ENCODE data around the gene IL1R1. TPM values are rescaled to one million over a fixed set of nuclear protein-coding genes. Genes with fewer than 3 reads are reported as not detected.

Gene IL1R1
- total RNA-seq, 1 donor from 2014 or later: 6.3 TPM

DNA sequence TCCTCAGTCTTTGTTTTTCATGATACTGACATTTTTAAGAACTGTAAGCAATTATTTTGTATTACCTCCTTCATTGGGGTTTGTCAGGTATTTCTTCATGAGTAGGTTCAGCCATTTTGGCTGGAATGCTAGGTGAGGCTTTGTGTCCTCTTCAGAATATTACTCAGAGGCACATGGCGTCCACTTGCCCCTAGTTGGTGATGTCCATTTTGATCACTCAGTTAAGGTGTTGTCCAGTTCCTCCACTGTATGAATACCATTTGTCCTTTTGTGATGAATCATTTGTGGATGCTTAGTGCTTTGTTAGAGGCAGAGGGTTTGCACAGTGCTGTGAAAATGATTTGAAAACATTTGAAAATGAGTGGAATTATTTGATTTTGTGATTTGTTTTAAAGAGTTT, 49.0 kb downstream of the IL1R1 start:
- Histone ChIP-seq H3K36me3 (ENCODE audit: control insufficient read depth in 3 of 3, insufficient read depth in 3 of 3, low read length in 3 of 3) (no peaks in the 10 kb centered on the region), H3K9me3 (ENCODE audit: control insufficient read depth in 3 of 3, low read length in 3 of 3) (no peaks in the 10 kb centered on the region), H3K4me3 (ENCODE audit: low read length in 3 of 3) (no peak overlapping the region), H3K9ac (ENCODE audit: low read depth in 1 of 3, low read length in 3 of 3) (no peak overlapping the region), H3K4me1 (ENCODE audit: control insufficient read depth in 3 of 3, insufficient read depth in 3 of 3, low read length in 3 of 3) (peaks cover 0 to 10% (median 9%) of the 10 kb centered on the region in 3 donors), H3K27me3 (ENCODE audit: control insufficient read depth in 3 of 3, insufficient read depth in 3 of 3, low read length in 3 of 3) (no peaks in the 10 kb centered on the region), H3K27ac (ENCODE audit: low read depth, low read length) (no peak overlapping the region)

DNA sequence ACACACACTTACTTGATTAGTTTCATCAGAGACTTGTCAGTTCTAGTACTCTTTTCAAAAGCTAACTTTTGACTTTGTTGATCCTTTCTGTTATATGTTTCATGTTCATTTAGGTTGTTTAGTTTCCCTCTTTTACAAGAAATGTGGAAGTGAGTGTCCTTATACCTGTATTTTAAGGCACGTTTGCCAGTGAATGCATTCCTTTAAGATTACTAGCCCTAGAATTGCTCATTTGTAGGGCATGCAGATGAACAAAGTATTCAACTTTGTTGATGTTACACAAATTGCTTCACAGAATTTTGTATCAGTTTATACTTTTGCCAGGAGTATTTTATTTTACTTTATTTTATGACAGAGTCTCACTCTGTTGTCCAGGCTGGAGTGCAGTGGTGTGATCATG, 50.5 kb downstream of the IL1R1 start:
- H3K4me1 ChIP-seq (ENCODE audit: control insufficient read depth in 3 of 3, insufficient read depth in 3 of 3, low read length in 3 of 3): no peaks in the 10 kb centered on the region
- no peaks in the 10 kb centered on the region for H3K9me3 ChIP-seq (ENCODE audit: control insufficient read depth in 3 of 3, low read length in 3 of 3)
- H3K9ac ChIP-seq (ENCODE audit: low read depth in 1 of 3, low read length in 3 of 3): no peak overlapping the region
- no peak overlapping the region for H3K27ac ChIP-seq (ENCODE audit: low read depth, low read length)
- H3K27me3 ChIP-seq (ENCODE audit: control insufficient read depth in 3 of 3, insufficient read depth in 3 of 3, low read length in 3 of 3): no peaks in the 10 kb centered on the region
- H3K36me3 ChIP-seq (ENCODE audit: control insufficient read depth in 3 of 3, insufficient read depth in 3 of 3, low read length in 3 of 3): no peaks in the 10 kb centered on the region
- no peak overlapping the region for H3K4me3 ChIP-seq (ENCODE audit: low read length in 3 of 3)

DNA sequence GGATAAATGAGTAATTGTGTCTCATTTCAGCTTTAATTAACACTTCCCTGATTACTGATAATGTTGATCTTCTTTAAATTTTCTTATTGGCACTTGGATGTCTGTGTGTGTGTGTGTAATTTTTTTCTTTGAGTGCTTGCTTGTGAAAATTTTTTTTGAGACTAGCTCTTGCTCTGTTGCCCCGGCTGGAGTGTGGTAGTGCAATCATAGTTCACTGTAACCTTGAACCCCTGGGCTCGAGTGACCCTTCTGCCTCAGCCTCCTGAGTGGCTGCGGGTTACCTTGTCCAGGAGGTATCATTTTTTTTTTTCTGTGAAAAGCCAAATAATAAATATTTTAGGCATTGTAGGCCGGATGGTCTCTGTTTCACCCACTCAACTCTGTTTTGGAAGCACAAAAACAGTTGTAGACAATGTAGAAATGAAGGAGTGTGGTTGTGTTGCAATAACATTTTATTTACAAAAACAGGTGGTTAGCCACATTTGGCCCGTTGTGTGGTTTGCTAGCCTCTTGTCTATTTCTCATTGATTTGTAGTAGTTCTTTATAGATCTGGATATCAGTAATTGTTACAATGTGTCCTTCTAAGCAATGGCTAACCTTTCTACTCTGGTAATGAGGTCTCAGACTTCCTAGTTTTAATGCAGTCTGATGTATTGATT, 52.2 kb downstream of the IL1R1 start:
- no peaks in the 10 kb centered on the region for H3K27me3 ChIP-seq (ENCODE audit: control insufficient read depth in 3 of 3, insufficient read depth in 3 of 3, low read length in 3 of 3)
- H3K9me3 ChIP-seq (ENCODE audit: control insufficient read depth in 3 of 3, low read length in 3 of 3): no peaks in the 10 kb centered on the region
- no peaks in the 10 kb centered on the region for H3K36me3 ChIP-seq (ENCODE audit: control insufficient read depth in 3 of 3, insufficient read depth in 3 of 3, low read length in 3 of 3)

DNA sequence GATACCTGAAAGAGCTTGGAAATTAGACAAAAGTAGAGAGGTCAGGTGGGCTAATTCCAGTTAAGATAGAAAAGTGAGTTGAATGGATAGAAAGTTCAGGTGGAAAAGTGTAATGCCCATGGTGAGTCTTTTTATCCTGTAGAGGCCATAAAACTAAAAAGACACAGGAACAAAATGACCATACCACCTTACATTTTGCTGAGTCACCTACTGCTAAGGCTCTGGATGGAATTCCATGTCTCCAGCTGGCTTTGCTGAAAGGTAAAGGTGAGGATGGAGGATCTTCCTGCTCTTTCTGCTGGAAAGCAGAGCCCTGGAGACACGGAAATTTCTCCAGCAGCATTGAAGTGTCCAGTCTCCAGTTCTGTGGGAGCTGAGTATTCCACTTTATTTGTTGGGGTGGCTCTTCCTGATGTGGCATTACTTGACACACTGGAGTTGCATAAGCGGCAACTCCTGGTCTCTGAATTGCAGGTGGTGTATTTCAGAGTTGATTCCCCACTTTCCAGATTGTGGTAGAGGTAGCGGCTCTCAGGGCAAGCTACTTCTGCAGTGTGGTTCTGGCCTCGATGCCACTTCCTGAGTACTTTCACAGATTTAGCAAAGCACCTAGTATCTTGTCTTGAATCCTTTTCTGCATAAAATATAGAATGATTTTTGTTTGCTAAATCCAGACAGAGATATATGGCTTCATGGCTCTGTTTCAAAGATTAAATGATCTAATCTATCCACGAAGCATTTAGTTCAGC, 55.0 kb downstream of the IL1R1 start:
- Histone ChIP-seq H3K4me1 (ENCODE audit: control insufficient read depth in 3 of 3, insufficient read depth in 3 of 3, low read length in 3 of 3) (no peaks in the 10 kb centered on the region), H3K9me3 (ENCODE audit: control insufficient read depth in 3 of 3, low read length in 3 of 3) (no peaks in the 10 kb centered on the region), H3K9ac (ENCODE audit: low read depth in 1 of 3, low read length in 3 of 3) (no peak overlapping the region), H3K27ac (ENCODE audit: low read depth, low read length) (no peak overlapping the region), H3K4me3 (ENCODE audit: low read length in 3 of 3) (no peak overlapping the region), H3K36me3 (ENCODE audit: control insufficient read depth in 3 of 3, insufficient read depth in 3 of 3, low read length in 3 of 3) (peaks cover 0 to 2% (median 0%) of the 10 kb centered on the region in 3 donors), H3K27me3 (ENCODE audit: control insufficient read depth in 3 of 3, insufficient read depth in 3 of 3, low read length in 3 of 3) (no peaks in the 10 kb centered on the region)

More for the DNA sequence above, 52.2 kb downstream of the IL1R1 start:
- no peak overlapping the region for H3K9ac ChIP-seq (ENCODE audit: low read depth in 1 of 3, low read length in 3 of 3)
- H3K4me3 ChIP-seq (ENCODE audit: low read length in 3 of 3): no peak overlapping the region
- no peaks in the 10 kb centered on the region for H3K4me1 ChIP-seq (ENCODE audit: control insufficient read depth in 3 of 3, insufficient read depth in 3 of 3, low read length in 3 of 3)
- no peak overlapping the region for H3K27ac ChIP-seq (ENCODE audit: low read depth, low read length)

DNA sequence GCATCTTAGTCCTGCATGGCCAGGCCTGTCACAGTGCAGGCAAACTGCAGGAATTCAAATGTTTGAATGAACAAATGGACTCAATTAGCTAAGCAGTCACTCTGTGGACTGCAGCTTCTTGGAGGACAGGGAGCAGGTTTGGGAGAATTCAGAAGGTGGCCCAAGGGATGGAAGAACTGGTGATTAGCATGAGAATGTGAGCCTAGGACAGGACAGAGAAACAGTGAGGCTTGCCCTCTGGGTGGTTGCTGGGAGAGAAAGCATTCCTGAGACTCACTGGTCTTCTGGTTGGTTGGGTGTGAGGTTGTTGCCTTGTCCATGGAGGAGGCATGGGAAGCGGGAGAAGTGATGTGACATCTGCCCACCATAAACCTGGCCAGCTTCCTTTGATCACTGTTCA, 58.0 kb downstream of the IL1R1 start:
- no peaks in the 10 kb centered on the region for H3K4me1 ChIP-seq (ENCODE audit: control insufficient read depth in 3 of 3, insufficient read depth in 3 of 3, low read length in 3 of 3)
- peaks cover 0 to 2% (median 0%) of the 10 kb centered on the region in 3 donors for H3K36me3 ChIP-seq (ENCODE audit: control insufficient read depth in 3 of 3, insufficient read depth in 3 of 3, low read length in 3 of 3)
- no peak overlapping the region for H3K9ac ChIP-seq (ENCODE audit: low read depth in 1 of 3, low read length in 3 of 3)
- H3K9me3 ChIP-seq (ENCODE audit: control insufficient read depth in 3 of 3, low read length in 3 of 3): peaks cover 0 to 2% (median 0%) of the 10 kb centered on the region in 3 donors
- no peak overlapping the region for H3K4me3 ChIP-seq (ENCODE audit: low read length in 3 of 3)
- no peak overlapping the region for H3K27ac ChIP-seq (ENCODE audit: low read depth, low read length)
- no peaks in the 10 kb centered on the region for H3K27me3 ChIP-seq (ENCODE audit: control insufficient read depth in 3 of 3, insufficient read depth in 3 of 3, low read length in 3 of 3)

DNA sequence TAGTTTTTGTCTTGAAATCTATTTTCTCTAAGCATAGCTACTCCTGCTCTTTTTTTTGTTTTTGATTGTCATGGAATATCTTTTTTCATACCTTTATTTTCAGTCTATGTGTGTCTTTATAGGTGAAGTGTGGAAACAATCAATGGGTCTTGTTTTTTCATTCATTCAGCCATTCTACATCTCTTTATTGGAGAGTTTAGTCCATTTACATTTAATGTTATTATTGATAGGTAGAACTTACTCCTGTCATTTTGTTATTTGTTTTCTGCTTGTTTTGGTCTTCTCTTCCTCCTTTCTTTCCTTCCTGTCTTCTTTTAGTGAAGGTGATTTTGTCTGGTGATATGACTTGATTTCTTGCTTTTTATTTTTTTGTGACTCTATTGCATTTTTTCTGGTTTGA, 62.1 kb downstream of the IL1R1 start:
- H3K27ac ChIP-seq (ENCODE audit: low read depth, low read length): no peak overlapping the region
- no peak overlapping the region for H3K4me3 ChIP-seq (ENCODE audit: low read length in 3 of 3)
- H3K36me3 ChIP-seq (ENCODE audit: control insufficient read depth in 3 of 3, insufficient read depth in 3 of 3, low read length in 3 of 3): peaks cover 0 to 2% (median 0%) of the 10 kb centered on the region in 3 donors
- H3K9ac ChIP-seq (ENCODE audit: low read depth in 1 of 3, low read length in 3 of 3): no peak overlapping the region
- H3K4me1 ChIP-seq (ENCODE audit: control insufficient read depth in 3 of 3, insufficient read depth in 3 of 3, low read length in 3 of 3): no peaks in the 10 kb centered on the region
- H3K27me3 ChIP-seq (ENCODE audit: control insufficient read depth in 3 of 3, insufficient read depth in 3 of 3, low read length in 3 of 3): no peaks in the 10 kb centered on the region
- peaks cover 0 to 2% (median 0%) of the 10 kb centered on the region in 3 donors for H3K9me3 ChIP-seq (ENCODE audit: control insufficient read depth in 3 of 3, low read length in 3 of 3)

DNA sequence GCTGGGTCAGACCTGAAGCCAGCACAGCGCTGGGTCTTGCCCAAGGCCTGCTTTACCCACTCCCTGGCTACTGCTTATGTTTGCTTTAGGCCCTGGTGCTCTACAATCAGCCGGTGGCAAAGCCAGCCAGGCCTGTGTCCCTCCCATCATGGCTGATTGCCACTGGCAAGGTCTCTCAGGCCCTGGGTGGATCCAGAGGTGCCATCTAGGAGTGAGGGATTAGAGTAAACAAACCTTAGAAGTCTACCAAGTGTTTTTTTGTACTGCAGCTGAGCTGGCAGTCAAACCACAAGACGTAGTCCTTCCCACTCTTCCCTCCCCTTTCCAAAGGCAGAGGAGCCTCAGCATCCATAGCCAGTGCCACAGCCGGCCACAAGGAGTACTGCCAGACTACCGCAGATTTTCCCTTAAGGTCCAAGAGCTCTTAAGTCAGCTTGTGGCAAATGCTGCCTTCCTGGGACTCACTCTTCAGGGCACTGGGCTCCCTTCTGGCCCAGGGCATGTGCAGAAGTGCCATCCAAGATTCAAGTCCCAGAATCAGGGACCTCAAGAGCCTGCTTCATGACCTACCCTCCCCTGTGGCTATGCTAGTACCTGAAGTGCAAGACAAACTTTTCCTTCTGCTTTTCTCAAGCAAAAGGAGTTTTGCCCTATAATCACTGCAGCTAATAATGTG, 64.3 kb downstream of the IL1R1 start:
- Histone ChIP-seq H3K36me3 (ENCODE audit: control insufficient read depth in 3 of 3, insufficient read depth in 3 of 3, low read length in 3 of 3) (peaks cover 0 to 1% (median 0%) of the 10 kb centered on the region in 3 donors), H3K9me3 (ENCODE audit: control insufficient read depth in 3 of 3, low read length in 3 of 3) (peaks cover 0 to 2% (median 0%) of the 10 kb centered on the region in 3 donors), H3K4me1 (ENCODE audit: control insufficient read depth in 3 of 3, insufficient read depth in 3 of 3, low read length in 3 of 3) (no peaks in the 10 kb centered on the region), H3K4me3 (ENCODE audit: low read length in 3 of 3) (no peak overlapping the region), H3K9ac (ENCODE audit: low read depth in 1 of 3, low read length in 3 of 3) (no peak overlapping the region), H3K27me3 (ENCODE audit: control insufficient read depth in 3 of 3, insufficient read depth in 3 of 3, low read length in 3 of 3) (no peaks in the 10 kb centered on the region), H3K27ac (ENCODE audit: low read depth, low read length) (no peak overlapping the region)

DNA sequence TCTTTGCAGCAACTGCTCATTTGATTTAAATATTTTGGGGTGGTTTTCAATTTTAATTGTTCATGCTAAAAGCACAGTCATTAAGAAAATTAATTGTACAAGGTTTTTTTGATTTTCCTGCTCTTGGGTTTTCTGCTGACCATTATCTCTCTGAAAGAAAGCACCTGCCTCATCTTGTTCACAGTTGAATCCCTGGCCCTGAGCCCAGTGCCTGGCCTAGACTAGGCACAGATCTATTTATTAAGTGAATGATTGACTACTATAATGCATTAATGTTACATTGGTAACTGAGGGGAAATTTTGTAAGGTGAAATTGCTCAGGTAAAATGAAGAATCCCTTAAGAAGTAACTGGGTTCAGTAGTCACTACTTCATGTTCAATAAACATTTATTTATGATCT, 66.2 kb downstream of the IL1R1 start:
- no peaks in the 10 kb centered on the region for H3K36me3 ChIP-seq (ENCODE audit: control insufficient read depth in 3 of 3, insufficient read depth in 3 of 3, low read length in 3 of 3)
- no peak overlapping the region for H3K4me3 ChIP-seq (ENCODE audit: low read length in 3 of 3)
- H3K9ac ChIP-seq (ENCODE audit: low read depth in 1 of 3, low read length in 3 of 3): no peak overlapping the region
- H3K4me1 ChIP-seq (ENCODE audit: control insufficient read depth in 3 of 3, insufficient read depth in 3 of 3, low read length in 3 of 3): no peaks in the 10 kb centered on the region
- peaks cover 0 to 2% (median 0%) of the 10 kb centered on the region in 3 donors for H3K9me3 ChIP-seq (ENCODE audit: control insufficient read depth in 3 of 3, low read length in 3 of 3)
- no peak overlapping the region for H3K27ac ChIP-seq (ENCODE audit: low read depth, low read length)
- H3K27me3 ChIP-seq (ENCODE audit: control insufficient read depth in 3 of 3, insufficient read depth in 3 of 3, low read length in 3 of 3): no peaks in the 10 kb centered on the region

DNA sequence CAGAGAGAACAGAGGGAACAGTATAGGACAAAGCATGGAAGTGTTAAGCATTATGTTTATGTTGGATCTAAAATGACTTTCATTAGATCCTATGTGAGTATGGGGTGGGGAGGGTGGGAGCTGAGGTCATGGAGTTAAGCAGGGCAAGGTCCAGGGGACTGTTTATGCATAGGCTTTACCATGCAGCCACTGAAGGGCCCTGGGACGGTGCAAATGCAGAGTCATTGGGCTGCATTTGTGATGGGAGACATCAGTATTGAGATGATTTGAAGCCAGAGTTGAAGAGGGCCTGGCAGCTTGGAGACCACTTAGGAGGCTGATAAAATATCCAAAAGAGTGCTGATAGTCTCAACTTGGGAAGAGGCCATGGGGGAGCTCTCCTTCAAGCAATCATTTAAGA, 66.9 kb downstream of the IL1R1 start:
- Histone ChIP-seq H3K9ac (ENCODE audit: low read depth in 1 of 3, low read length in 3 of 3) (no peak overlapping the region), H3K36me3 (ENCODE audit: control insufficient read depth in 3 of 3, insufficient read depth in 3 of 3, low read length in 3 of 3) (no peaks in the 10 kb centered on the region), H3K4me3 (ENCODE audit: low read length in 3 of 3) (no peak overlapping the region), H3K27me3 (ENCODE audit: control insufficient read depth in 3 of 3, insufficient read depth in 3 of 3, low read length in 3 of 3) (no peaks in the 10 kb centered on the region), H3K4me1 (ENCODE audit: control insufficient read depth in 3 of 3, insufficient read depth in 3 of 3, low read length in 3 of 3) (no peaks in the 10 kb centered on the region), H3K27ac (ENCODE audit: low read depth, low read length) (no peak overlapping the region), H3K9me3 (ENCODE audit: control insufficient read depth in 3 of 3, low read length in 3 of 3) (peaks cover 0 to 2% (median 0%) of the 10 kb centered on the region in 3 donors)

DNA sequence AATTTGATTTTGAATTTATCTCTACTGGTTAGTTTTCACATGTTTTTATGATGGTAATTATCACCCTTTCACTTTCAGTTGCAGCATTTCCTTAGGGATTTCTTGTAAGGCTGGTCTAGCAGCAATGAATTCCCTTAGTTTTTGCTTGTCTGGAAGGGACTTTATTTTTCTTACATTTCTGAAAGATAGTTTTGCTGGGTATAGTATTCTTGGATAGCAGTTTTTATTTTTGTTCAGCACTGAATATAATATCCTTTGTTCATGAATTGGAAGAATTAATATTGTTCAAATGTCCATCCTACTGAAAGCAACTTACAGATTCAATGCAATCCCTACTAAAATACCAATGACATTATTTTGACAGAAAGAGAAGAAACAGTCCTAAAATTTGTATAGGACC, 74.5 kb downstream of the IL1R1 start:
- Histone ChIP-seq H3K4me3 (ENCODE audit: low read length in 3 of 3) (no peak overlapping the region), H3K27me3 (ENCODE audit: control insufficient read depth in 3 of 3, insufficient read depth in 3 of 3, low read length in 3 of 3) (no peaks in the 10 kb centered on the region), H3K4me1 (ENCODE audit: control insufficient read depth in 3 of 3, insufficient read depth in 3 of 3, low read length in 3 of 3) (no peaks in the 10 kb centered on the region), H3K27ac (ENCODE audit: low read depth, low read length) (no peak overlapping the region), H3K9ac (ENCODE audit: low read depth in 1 of 3, low read length in 3 of 3) (no peak overlapping the region), H3K36me3 (ENCODE audit: control insufficient read depth in 3 of 3, insufficient read depth in 3 of 3, low read length in 3 of 3) (peaks cover 0 to 5% (median 0%) of the 10 kb centered on the region in 3 donors), H3K9me3 (ENCODE audit: control insufficient read depth in 3 of 3, low read length in 3 of 3) (peaks cover 0 to 6% (median 0%) of the 10 kb centered on the region in 3 donors)
